Measurements from ENCODE around the gene SLC35A1. TPM values are rescaled to one million over a fixed set of nuclear protein-coding genes. Genes with fewer than 3 reads are reported as not detected.
"Not testable (repeated sequence)": the region's sequence is repeated elsewhere in the genome, so short reads cannot be mapped to it uniquely, and the experiment has no call there.

The SLC35A1 gene
- total RNA-seq, 1 donor from 2014 or later = 9.7 TPM

GRCh38 chr6:87487555-87487954 lies 14.8 kb downstream of the SLC35A1 start:
- Mint-ChIP-seq H3K4me3 (no peak overlapping the region), H3K27me3 (ENCODE audit: insufficient read depth) (no peaks in the 10 kb centered on the region), H3K27ac (no peak overlapping the region), H3K36me3 (ENCODE audit: low read depth) (peaks cover 5% of the 10 kb centered on the region), H3K4me1 (ENCODE audit: low read depth) (peaks cover 5% of the 10 kb centered on the region), H3K9me3 (no peaks in the 10 kb centered on the region)
- intact Hi-C loops (cut with micrococcal nuclease) = no loop called here
- no peak for DNase-seq (ENCODE audit: low spot score)

GRCh38 chr6:87489326-87489725 lies 16.6 kb downstream of the SLC35A1 start:
- intact Hi-C loops (cut with micrococcal nuclease); H3K4me3 Mint-ChIP-seq; DNase-seq (ENCODE audit: low spot score); H3K27ac Mint-ChIP-seq; H3K27me3 Mint-ChIP-seq (ENCODE audit: insufficient read depth); H3K9me3 Mint-ChIP-seq; H3K4me1 Mint-ChIP-seq (ENCODE audit: low read depth): not testable (repeated sequence)
- peaks cover 10% of the 10 kb centered on the region for H3K36me3 Mint-ChIP-seq (ENCODE audit: low read depth)

- Mint-ChIP-seq H3K4me3 (no peak overlapping the region), H3K27ac (no peak overlapping the region), H3K27me3 (ENCODE audit: insufficient read depth) (no peaks in the 10 kb centered on the region), H3K9me3 (no peaks in the 10 kb centered on the region), H3K36me3 (ENCODE audit: low read depth) (peaks cover 12% of the 10 kb centered on the region), H3K4me1 (ENCODE audit: low read depth) (peaks cover 5% of the 10 kb centered on the region)
- intact Hi-C loops (cut with micrococcal nuclease) = no loop called here
- no peak for DNase-seq (ENCODE audit: low spot score)
Observed at GRCh38 chr6:87494761-87495422, 22.1 kb downstream of the SLC35A1 start.

DNA sequence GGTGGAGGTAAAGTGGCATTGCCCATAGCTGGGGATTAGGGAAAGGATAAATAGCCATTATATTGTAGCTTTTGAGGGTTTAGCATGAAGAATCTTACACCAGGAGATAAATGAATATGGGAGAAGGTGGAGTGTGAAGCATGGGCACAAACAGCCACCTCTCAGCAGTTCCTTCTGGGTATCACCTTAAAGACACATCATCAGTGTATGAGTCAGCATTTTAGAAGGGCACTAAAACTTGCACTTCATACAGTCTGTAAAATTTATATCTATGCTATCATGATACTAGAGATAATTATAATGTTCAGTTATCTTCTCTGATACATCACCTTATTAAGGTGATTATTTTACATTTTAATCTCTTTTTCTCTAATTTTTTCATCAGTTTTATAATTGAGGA lies 25.3 kb downstream of the SLC35A1 start:
- peaks cover 13% of the 10 kb centered on the region for H3K36me3 Mint-ChIP-seq (ENCODE audit: low read depth)
- no peak for DNase-seq (ENCODE audit: low spot score)
- peaks cover 2% of the 10 kb centered on the region for H3K4me1 Mint-ChIP-seq (ENCODE audit: low read depth)
- no peaks in the 10 kb centered on the region for H3K9me3 Mint-ChIP-seq
- H3K4me3 Mint-ChIP-seq = no peak overlapping the region
- intact Hi-C loops (cut with micrococcal nuclease) = no loop called here
- no peaks in the 10 kb centered on the region for H3K27me3 Mint-ChIP-seq (ENCODE audit: insufficient read depth)
- no peak overlapping the region for H3K27ac Mint-ChIP-seq

- no peaks in the 10 kb centered on the region for H3K27me3 Mint-ChIP-seq (ENCODE audit: insufficient read depth)
- H3K4me1 Mint-ChIP-seq (ENCODE audit: low read depth) = no peaks in the 10 kb centered on the region
- DNase-seq (ENCODE audit: low spot score) = no peak
- H3K4me3 Mint-ChIP-seq = no peak overlapping the region
- H3K9me3 Mint-ChIP-seq = no peaks in the 10 kb centered on the region
- intact Hi-C loops (cut with micrococcal nuclease) = no loop called here
- peak overlapping the region; percentile 33 for H3K27ac Mint-ChIP-seq
- H3K36me3 Mint-ChIP-seq (ENCODE audit: low read depth) = peaks cover 17% of the 10 kb centered on the region
Observed at GRCh38 chr6:87501809-87502572, 29.2 kb downstream of the SLC35A1 start.

- no peak overlapping the region for H3K4me3 Mint-ChIP-seq
- intact Hi-C loops (cut with micrococcal nuclease) = no loop called here
- no peaks in the 10 kb centered on the region for H3K4me1 Mint-ChIP-seq (ENCODE audit: low read depth)
- peaks cover 16% of the 10 kb centered on the region for H3K36me3 Mint-ChIP-seq (ENCODE audit: low read depth)
- no peaks in the 10 kb centered on the region for H3K27me3 Mint-ChIP-seq (ENCODE audit: insufficient read depth)
- H3K9me3 Mint-ChIP-seq = no peaks in the 10 kb centered on the region
- DNase-seq (ENCODE audit: low spot score) = no peak
- no peak overlapping the region for H3K27ac Mint-ChIP-seq
Observed at GRCh38 chr6:87504441-87504840, 31.7 kb downstream of the SLC35A1 start.

- H3K9me3 Mint-ChIP-seq = no peaks in the 10 kb centered on the region
- H3K27ac Mint-ChIP-seq = no peak overlapping the region
- H3K27me3 Mint-ChIP-seq (ENCODE audit: insufficient read depth) = no peaks in the 10 kb centered on the region
- DNase-seq (ENCODE audit: low spot score) = no peak
- no peak overlapping the region for H3K4me3 Mint-ChIP-seq
- H3K4me1 Mint-ChIP-seq (ENCODE audit: low read depth) = peaks cover 8% of the 10 kb centered on the region
- peaks cover 32% of the 10 kb centered on the region for H3K36me3 Mint-ChIP-seq (ENCODE audit: low read depth)
- intact Hi-C loops (cut with micrococcal nuclease) = no loop called here
Observed at GRCh38 chr6:87514831-87515230, 42.1 kb downstream of the SLC35A1 start.

DNA sequence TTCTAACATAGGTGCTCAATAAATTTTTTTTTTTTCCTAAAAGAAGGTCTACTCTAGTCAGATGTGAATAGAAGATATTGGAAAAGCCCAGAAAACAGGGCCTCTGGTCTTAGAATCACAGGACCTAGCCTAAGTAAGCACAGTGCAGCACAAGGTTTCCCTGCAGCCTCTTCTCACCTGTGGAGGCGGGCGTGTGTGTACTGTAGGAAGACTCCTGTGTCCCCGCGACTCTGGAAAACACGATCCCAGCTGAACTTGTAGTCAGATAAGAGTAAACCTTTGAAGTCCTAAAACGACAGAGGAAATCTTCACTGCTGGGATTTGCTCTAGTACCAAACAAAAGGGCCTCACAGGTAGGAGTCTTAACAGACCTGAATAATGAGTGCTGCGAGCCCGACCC lies 45.7 kb downstream of the SLC35A1 start:
- H3K9me3 Mint-ChIP-seq = no peaks in the 10 kb centered on the region
- peaks cover 8% of the 10 kb centered on the region for H3K4me1 Mint-ChIP-seq (ENCODE audit: low read depth)
- peaks cover 36% of the 10 kb centered on the region for H3K36me3 Mint-ChIP-seq (ENCODE audit: low read depth)
- no peak overlapping the region for H3K27ac Mint-ChIP-seq
- DNase-seq (ENCODE audit: low spot score) = no peak
- H3K4me3 Mint-ChIP-seq = no peak overlapping the region
- H3K27me3 Mint-ChIP-seq (ENCODE audit: insufficient read depth) = no peaks in the 10 kb centered on the region
- intact Hi-C loops (cut with micrococcal nuclease) = no loop called here

DNA sequence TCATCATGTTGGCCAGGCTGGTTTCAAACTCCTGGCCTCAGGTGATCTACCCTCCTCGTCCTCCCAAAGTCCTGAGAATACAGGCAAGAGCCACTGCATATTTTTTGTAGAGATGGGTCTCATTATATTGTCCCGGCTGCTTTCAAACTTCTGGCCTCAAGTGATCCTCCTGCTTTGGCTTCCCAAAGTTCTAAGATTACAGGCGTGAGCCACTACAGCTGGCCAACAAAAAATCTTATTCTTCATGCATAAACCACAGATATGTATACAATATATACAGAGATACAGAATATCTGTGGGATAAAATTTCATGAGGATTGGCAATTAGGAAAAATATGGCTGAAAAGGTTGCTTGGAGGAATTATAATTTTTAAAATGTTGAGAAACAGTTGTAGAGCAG lies 49.9 kb downstream of the SLC35A1 start:
- H3K4me1 Mint-ChIP-seq (ENCODE audit: low read depth) = peaks cover 6% of the 10 kb centered on the region
- peaks cover 31% of the 10 kb centered on the region for H3K36me3 Mint-ChIP-seq (ENCODE audit: low read depth)
- no peaks in the 10 kb centered on the region for H3K27me3 Mint-ChIP-seq (ENCODE audit: insufficient read depth)
- H3K27ac Mint-ChIP-seq = no peak overlapping the region
- no peak overlapping the region for H3K4me3 Mint-ChIP-seq
- no peaks in the 10 kb centered on the region for H3K9me3 Mint-ChIP-seq
- no peak for DNase-seq (ENCODE audit: low spot score)
- intact Hi-C loops (cut with micrococcal nuclease) = no loop called here

DNA sequence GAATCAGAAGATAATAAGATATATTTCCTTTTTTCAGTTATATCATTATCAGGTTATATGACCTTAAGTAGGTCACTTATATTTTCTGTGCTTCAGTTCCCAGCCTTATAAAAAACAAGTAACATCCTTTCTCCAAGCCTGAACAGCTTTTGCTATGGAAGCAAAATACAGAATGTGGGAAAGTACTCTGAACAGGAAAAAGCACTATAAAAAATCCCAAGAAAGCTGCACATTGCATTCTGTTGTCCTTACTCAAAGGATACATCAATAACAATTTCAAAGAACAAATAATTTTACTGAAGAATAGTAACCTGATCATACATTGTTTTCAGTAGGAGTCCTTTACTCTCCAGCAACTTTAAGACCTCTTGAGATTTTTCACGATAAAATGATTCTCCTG lies 56.4 kb downstream of the SLC35A1 start:
- no peak overlapping the region for H3K27ac Mint-ChIP-seq
- H3K27me3 Mint-ChIP-seq (ENCODE audit: insufficient read depth) = no peaks in the 10 kb centered on the region
- intact Hi-C loops (cut with micrococcal nuclease) = no loop called here
- H3K4me1 Mint-ChIP-seq (ENCODE audit: low read depth) = peaks cover 11% of the 10 kb centered on the region
- H3K4me3 Mint-ChIP-seq = no peak overlapping the region
- no peak for DNase-seq (ENCODE audit: low spot score)
- H3K9me3 Mint-ChIP-seq = no peaks in the 10 kb centered on the region
- peaks cover 25% of the 10 kb centered on the region for H3K36me3 Mint-ChIP-seq (ENCODE audit: low read depth)

DNA sequence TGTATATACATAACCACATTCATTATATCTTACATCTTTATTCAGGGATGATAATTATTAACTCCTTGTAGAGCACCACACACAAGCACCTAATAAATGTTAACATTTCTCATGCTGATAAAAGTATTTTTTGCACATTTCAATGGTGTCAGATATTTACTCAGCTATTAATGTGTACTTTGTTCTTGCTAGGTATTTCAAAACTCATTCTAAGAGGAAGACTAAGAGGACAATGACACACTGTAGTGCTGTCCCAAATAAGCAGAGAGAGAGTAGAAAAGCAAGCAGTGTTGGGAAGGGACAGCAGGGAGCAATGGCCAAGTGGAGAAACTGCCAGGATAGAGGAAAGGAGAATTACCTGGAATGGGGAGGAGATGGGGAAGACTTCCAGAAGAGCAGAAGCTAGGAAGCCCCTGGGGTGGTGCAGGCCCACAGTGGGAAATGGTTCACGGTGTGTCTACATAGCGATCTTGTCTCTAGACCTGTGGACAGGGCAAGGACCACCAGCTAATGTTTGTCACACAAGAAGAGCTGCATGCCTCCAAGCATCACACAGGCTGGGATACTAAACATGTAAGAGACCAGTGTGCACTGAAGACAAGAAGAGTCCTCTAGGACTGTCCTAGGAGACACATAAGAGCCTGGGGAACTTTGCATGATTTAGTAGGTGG lies 61.7 kb downstream of the SLC35A1 start:
- H3K36me3 Mint-ChIP-seq (ENCODE audit: low read depth) = peaks cover 26% of the 10 kb centered on the region
- H3K9me3 Mint-ChIP-seq = peaks cover 4% of the 10 kb centered on the region
- no peak overlapping the region for H3K4me3 Mint-ChIP-seq
- H3K27me3 Mint-ChIP-seq (ENCODE audit: insufficient read depth) = no peaks in the 10 kb centered on the region
- DNase-seq (ENCODE audit: low spot score) = no peak
- intact Hi-C loops (cut with micrococcal nuclease) = no loop called here
- H3K27ac Mint-ChIP-seq = no peak overlapping the region
- H3K4me1 Mint-ChIP-seq (ENCODE audit: low read depth) = peaks cover 5% of the 10 kb centered on the region

DNA sequence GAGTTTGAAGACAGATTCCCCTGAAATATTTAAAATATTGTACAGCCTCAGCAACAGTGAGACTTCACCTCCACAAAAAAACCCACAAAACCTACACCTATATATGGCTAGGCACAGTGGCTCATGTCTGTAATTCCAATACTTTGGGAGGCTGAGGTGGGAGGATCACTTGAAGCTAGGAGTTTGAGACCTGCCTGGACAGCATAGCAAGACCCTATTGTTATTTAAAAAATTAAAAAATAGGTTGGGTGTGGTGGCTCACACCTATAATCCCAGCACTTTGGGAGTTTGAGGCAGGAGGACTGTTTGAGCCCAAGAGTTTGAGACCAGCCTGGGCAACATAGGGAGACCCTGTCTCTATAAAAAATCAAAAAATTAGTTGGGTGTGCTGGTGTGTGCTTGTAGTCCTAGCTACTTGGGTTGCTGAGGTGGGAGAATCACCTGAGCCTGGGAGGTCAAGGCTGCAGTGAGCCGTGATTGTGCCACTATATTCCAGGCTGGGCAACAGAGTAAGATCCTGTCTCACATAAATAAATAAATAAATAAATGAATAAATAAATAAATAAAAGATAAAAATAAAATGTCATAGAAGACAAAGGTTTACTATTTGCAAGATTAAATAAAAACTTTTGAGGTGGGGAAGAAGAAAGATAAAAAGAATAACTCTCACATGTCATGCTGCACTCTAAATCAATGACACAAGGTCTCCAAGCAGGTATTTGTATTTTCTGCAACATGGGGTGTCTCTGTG lies 65.9 kb downstream of the SLC35A1 start:
- Mint-ChIP-seq H3K4me3 (no peak overlapping the region), H3K27ac (no peak overlapping the region), H3K36me3 (ENCODE audit: low read depth) (peaks cover 33% of the 10 kb centered on the region), H3K27me3 (ENCODE audit: insufficient read depth) (no peaks in the 10 kb centered on the region), H3K4me1 (ENCODE audit: low read depth) (peaks cover 5% of the 10 kb centered on the region), H3K9me3 (peaks cover 5% of the 10 kb centered on the region)
- DNase-seq (ENCODE audit: low spot score) = no peak
- intact Hi-C loops (cut with micrococcal nuclease) = no loop called here

GRCh38 chr6:87539554-87539953 lies 66.8 kb downstream of the SLC35A1 start:
- DNase-seq (ENCODE audit: low spot score) = no peak
- no peak overlapping the region for H3K4me3 Mint-ChIP-seq
- no peaks in the 10 kb centered on the region for H3K27me3 Mint-ChIP-seq (ENCODE audit: insufficient read depth)
- peaks cover 32% of the 10 kb centered on the region for H3K36me3 Mint-ChIP-seq (ENCODE audit: low read depth)
- H3K4me1 Mint-ChIP-seq (ENCODE audit: low read depth) = peaks cover 10% of the 10 kb centered on the region
- no peak overlapping the region for H3K27ac Mint-ChIP-seq
- peaks cover 5% of the 10 kb centered on the region for H3K9me3 Mint-ChIP-seq
- intact Hi-C loops (cut with micrococcal nuclease) = no loop called here

Data from activated T-helper 1 cell treated with anti-CD3 and anti-CD28 coated beads, Interleukin-12 subunit alpha, Interleukin-12 subunit beta, Interleukin-2, Interleukin-4 antibody, amounts not matched to agents 30 ng/mL and 10 ng/mL and 1 ng/mL, durations not matched to agents 14 hours and 24 hours and 36 hours (primary cell).